Measurements from ENCODE around the gene OR9Q1.

GRCh38 chr11:58216476-58216875 is 192.8 kb downstream of the OR9Q1 start:
- TF ChIP-seq, protein P1, sequence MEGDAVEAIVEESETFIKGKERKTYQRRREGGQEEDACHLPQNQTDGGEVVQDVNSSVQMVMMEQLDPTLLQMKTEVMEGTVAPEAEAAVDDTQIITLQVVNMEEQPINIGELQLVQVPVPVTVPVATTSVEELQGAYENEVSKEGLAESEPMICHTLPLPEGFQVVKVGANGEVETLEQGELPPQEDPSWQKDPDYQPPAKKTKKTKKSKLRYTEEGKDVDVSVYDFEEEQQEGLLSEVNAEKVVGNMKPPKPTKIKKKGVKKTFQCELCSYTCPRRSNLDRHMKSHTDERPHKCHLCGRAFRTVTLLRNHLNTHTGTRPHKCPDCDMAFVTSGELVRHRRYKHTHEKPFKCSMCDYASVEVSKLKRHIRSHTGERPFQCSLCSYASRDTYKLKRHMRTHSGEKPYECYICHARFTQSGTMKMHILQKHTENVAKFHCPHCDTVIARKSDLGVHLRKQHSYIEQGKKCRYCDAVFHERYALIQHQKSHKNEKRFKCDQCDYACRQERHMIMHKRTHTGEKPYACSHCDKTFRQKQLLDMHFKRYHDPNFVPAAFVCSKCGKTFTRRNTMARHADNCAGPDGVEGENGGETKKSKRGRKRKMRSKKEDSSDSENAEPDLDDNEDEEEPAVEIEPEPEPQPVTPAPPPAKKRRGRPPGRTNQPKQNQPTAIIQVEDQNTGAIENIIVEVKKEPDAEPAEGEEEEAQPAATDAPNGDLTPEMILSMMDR (IDR thresholded peaks at IDR 0.05), result no peak
- no peak for TF ChIP-seq POLR2A (IDR thresholded peaks at IDR 0.05)

All from esophagus squamous epithelium (tissue), 4 donors.